Ovary (tissue), 3 donors: ENCODE data around the gene TRPC5OS.

ENCODE experiments used
- EP300 ChIP-seq: sonication (generic); formaldehyde crosslinking; IDR thresholded peaks from one replicate; pipeline ENCODE4 v1.6.1; 2017; ENCODE audit warnings: antibody characterized with exemption
- POLR2A ChIP-seq: fragments of 450-650 bp; IDR thresholded peaks from one replicate; pipeline ENCODE4 v1.6.1; 2017; ENCODE audit warnings: antibody characterized with exemption, mild to moderate bottlenecking, moderate library complexity
- TF ChIP-seq, protein P1 (sequence below), 3 donors: fragments of 450-650 bp in 2 of 3; fragments of 200-600 bp in 1 of 3; IDR thresholded peaks; one replicate each; pipeline versions ENCODE4 v1.5.1 to v1.8.0; 2016 to 2022; ENCODE audit warnings: antibody characterized with exemption in 3 of 3, mild to moderate bottlenecking in 1 of 3
- donor health status: DM: no; HTN: no; CAD: no.

DNA sequence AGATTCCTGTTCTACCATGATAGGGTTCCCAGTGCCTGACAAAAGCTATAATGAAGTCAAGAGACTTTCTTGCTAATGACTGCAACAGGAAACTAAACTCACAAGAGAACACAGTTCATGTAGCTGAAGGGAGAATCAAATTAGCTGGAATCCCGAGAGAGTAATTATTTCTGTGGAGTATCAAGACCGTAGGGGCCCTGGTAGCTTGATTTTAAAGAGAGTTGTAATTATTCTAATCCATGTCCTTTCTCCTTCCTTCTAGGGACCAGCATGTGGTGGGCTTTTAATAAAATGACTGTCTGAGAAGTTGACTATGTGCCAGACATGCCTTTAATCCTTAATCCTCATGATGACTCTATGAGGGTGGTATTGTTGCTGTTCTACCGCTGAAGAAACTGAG, 1.7 kb upstream of the TRPC5OS start:
- TF ChIP-seq, protein P1, sequence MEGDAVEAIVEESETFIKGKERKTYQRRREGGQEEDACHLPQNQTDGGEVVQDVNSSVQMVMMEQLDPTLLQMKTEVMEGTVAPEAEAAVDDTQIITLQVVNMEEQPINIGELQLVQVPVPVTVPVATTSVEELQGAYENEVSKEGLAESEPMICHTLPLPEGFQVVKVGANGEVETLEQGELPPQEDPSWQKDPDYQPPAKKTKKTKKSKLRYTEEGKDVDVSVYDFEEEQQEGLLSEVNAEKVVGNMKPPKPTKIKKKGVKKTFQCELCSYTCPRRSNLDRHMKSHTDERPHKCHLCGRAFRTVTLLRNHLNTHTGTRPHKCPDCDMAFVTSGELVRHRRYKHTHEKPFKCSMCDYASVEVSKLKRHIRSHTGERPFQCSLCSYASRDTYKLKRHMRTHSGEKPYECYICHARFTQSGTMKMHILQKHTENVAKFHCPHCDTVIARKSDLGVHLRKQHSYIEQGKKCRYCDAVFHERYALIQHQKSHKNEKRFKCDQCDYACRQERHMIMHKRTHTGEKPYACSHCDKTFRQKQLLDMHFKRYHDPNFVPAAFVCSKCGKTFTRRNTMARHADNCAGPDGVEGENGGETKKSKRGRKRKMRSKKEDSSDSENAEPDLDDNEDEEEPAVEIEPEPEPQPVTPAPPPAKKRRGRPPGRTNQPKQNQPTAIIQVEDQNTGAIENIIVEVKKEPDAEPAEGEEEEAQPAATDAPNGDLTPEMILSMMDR (IDR thresholded peaks at IDR 0.05) = no peak
- TF ChIP-seq EP300 (no peak), POLR2A (no peak)
